ENCODE measurements around the gene FASTK.

- TF ChIP-seq GATA2 (IDR thresholded peaks at IDR 0.05; ENCODE audit: low read depth, low read length), result no peak
- no peak for TF ChIP-seq GATA3 (IDR thresholded peaks at IDR 0.05; ENCODE audit: low read depth, low read length)
Observed at GRCh38 chr7:151126491-151127137, 46.0 kb upstream of the FASTK start.

Measured in SH-SY5Y (cell line).